NT2/D1 (cell line): Measurements from ENCODE around the gene SLC10A1.

Source experiments
- YY1 ChIP-seq: IDR thresholded peaks from 2 replicates; pipeline ENCODE4 v1.6.1; 2011; ENCODE audit not compliant: insufficient read length, insufficient read depth
- ZNF274 ChIP-seq: IDR thresholded peaks from 2 replicates; pipeline ENCODE4 v1.6.1; 2011; ENCODE audit warnings: mild to moderate bottlenecking, low read depth, low read length

GRCh38 chr14:69789118-69789640 lies 7.9 kb downstream of the SLC10A1 start:
- TF ChIP-seq ZNF274 (no peak), YY1 (no peak)
